BE2C (cell line): ENCODE measurements around the gene PRMT1.

Source experiments
- DNase-seq: peaks from one replicate; pipeline ENCODE4 v3.0.0-alpha.2; 2020
- H3K27me3 ChIP-seq: fragments of 250-450 bp; sonication (Bioruptor Pico); 2 replicates; pipeline ENCODE4 v1.5.1; 2020; ENCODE audit warnings: mild to moderate bottlenecking
- H3K36me3 ChIP-seq: fragments of 250-450 bp; sonication (Bioruptor Pico); 2 replicates; pipeline ENCODE4 v1.5.1; 2020; ENCODE audit warnings: mild to moderate bottlenecking
- H3K4me1 ChIP-seq: fragments of 250-450 bp; sonication (Bioruptor Pico); 2 replicates; pipeline ENCODE4 v1.5.1; 2020
- H3K4me3 ChIP-seq: 2 replicates; pipeline ENCODE4 v1.5.1; 2011; ENCODE audit warnings: low read depth, low read length
- H3K9me3 ChIP-seq: fragments of 250-450 bp; sonication (Bioruptor Pico); 2 replicates; pipeline ENCODE4 v1.5.1; 2020
- CTCF ChIP-seq: IDR thresholded peaks from 2 replicates; pipeline ENCODE4 v1.5.1; 2012; ENCODE audit warnings: mild to moderate bottlenecking, low read depth, low read length

Gene PRMT1

GRCh38 chr19:49676136-49676783 is 811 bp upstream of the PRMT1 start:
- peaks cover 12% of the 10 kb centered on the region for H3K36me3 ChIP-seq
- H3K4me1 ChIP-seq = peaks cover 12% of the 10 kb centered on the region
- H3K4me3 ChIP-seq = peak overlapping the region; percentile 98
- no peaks in the 10 kb centered on the region for H3K27me3 ChIP-seq
- no peak for TF ChIP-seq CTCF
- peak; percentile 84 for DNase-seq
- no peaks in the 10 kb centered on the region for H3K9me3 ChIP-seq

DNA sequence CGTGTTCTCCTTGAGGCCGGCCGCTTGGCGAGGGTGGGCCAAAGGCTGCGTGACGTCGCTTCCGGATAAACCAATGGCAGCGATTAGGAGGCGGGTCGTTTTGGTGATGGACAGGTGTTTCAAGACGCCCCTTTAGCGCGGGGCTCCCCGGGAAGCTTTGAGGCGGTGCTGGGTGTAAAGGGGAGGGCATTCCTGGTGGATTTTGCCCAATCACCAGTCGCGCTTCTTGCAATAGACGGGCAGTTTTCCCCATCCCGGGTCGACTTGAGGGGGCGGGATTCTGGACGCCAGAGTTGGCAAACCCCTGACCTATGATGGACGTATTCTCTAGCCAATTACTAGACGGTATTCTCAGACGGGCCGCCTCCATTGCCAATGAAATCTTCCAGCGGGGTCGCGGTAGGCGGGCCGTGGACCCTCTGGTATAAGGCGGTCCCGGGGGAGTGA is 264 bp upstream of the PRMT1 start:
- H3K9me3 ChIP-seq = no peaks in the 10 kb centered on the region
- TF ChIP-seq CTCF = no peak
- peaks cover 18% of the 10 kb centered on the region for H3K36me3 ChIP-seq
- no peaks in the 10 kb centered on the region for H3K27me3 ChIP-seq
- peak; percentile 99 for DNase-seq
- peaks cover 12% of the 10 kb centered on the region for H3K4me1 ChIP-seq
- H3K4me3 ChIP-seq = peak overlapping the region; percentile 98

DNA sequence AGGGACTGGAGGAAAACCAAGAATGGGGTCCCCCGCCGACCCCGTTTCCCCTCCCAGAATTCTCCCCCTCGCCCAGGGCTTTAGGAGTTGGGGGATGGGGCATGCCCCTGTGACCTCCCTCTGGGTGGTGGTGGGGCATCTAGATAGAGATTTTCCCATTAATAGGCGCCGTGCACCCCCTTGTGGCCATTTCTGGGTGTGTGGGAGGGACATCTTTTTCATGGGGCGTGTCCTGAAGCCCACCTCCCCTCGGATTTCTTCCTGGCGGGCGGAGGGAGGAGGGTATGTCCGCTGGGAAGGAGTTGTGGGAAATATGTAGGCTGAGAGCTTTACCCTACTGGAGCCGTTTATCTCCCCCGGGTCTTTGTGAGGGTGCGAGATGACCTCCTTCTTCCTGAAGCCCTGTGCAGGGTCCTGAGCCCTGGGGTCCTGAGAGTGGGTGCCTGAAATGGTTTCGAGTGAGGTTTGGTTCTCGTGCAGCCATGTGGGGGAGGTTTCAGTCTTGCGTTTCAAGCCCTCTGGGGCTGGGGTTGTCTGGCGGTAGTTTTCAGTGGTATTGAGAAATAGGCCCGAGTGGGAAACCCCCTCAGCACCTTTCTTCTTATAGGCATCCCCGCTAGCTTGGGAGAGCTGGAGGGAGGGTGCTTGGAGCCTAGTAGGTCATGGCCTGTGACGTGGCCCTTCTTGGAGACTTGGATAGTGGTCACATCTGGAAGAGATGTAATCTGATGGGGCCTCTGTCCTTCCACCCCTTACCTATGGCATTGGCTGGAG is 1.0 kb downstream of the PRMT1 start:
- Histone ChIP-seq H3K36me3 (peaks cover 30% of the 10 kb centered on the region), H3K9me3 (no peaks in the 10 kb centered on the region), H3K27me3 (no peaks in the 10 kb centered on the region), H3K4me3 (peak overlapping the region; percentile 98), H3K4me1 (peaks cover 12% of the 10 kb centered on the region)
- peak; percentile 90 for DNase-seq
- TF ChIP-seq CTCF = peak; percentile 71

DNA sequence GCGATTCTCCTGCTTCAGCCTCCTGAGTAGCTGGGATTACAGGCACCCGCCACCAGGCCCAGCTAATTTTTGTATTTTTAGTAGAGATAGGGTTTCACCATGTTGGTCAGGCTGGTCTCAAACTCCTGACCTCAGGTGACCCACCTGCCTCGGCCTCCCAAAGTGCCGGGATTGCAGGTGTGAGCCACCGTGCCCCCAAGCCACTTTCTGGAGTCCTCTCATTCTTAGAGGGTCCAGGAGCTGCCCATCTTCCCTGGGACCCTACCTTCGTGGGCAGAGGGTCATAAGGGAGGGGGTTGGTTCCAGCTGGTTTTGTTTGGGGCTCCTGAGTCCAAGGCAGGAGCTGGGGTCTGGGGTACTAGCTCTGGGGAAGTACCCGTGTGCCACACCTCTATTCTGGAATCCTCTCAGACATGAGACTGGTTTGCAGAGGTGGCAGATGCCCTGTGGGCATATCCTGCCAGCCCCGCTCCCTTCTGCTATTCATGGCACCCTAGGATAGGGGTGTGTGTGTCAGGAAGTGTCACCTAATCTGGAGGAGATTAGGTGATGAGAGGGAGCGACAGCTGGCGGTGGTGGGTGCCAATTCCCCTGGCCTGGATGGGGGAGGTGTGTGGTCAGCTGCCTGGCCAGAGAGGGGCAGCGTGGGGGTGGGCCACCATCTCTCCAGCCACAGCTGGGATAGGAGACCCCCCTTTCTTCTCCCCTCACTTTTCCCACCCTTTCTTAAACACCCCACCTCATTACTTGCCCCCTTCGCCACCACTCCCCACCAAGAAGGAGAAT is 2.1 kb downstream of the PRMT1 start:
- Histone ChIP-seq H3K9me3 (no peaks in the 10 kb centered on the region), H3K4me1 (peaks cover 12% of the 10 kb centered on the region), H3K4me3 (peak overlapping the region; percentile 15; the same call in 1 of the 2 replicates), H3K27me3 (no peaks in the 10 kb centered on the region), H3K36me3 (peaks cover 40% of the 10 kb centered on the region)
- no peak for TF ChIP-seq CTCF
- DNase-seq = no peak

DNA sequence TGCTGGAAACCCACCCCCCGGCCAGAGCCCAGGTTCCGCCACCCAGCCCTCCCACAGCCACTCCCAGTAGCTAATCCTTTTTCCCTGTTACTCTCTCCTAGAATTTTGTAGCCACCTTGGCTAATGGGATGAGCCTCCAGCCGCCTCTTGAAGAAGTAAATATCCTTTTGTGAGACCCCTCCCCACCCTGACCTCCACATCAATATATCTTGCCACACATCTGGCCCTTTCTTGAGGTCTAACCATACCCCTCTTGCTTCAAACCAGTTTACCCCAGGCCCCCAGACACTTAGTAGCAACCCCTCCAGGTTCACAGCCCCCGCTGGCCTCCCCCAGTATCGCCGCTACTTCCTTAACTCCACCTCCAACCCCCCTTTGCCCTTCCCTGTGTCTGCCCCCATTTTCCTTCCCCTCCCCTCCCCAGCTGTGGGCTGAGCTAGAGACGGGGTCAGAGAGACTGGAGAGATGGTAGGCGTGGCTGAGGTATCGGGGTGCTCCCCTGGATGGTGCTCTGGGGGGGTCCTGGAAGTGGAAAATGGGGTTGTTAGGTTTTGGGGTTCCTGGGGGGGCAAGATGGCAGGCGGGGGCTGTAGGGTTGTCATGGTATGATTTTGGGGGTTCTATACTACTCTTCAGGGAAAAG is 2.8 kb downstream of the PRMT1 start:
- Histone ChIP-seq H3K36me3 (peaks cover 47% of the 10 kb centered on the region), H3K4me1 (peaks cover 12% of the 10 kb centered on the region), H3K9me3 (no peaks in the 10 kb centered on the region), H3K4me3 (peak overlapping the region; percentile 46), H3K27me3 (no peaks in the 10 kb centered on the region)
- DNase-seq = no peak
- TF ChIP-seq CTCF = no peak
